Sciatic nerve (tissue), 2 donors: Measurements from ENCODE around the gene ANKRD37. TPM values are rescaled to one million over a fixed set of nuclear protein-coding genes. Genes with fewer than 3 reads are reported as not detected.

Source experiments
- ATAC-seq: fragments of 200-7000 bp; cut with Tn5 transposase; one replicate; pipeline ENCODE4 v1.9.1; 2020; ENCODE audit warnings: mild to moderate bottlenecking, moderate library complexity
- DNase-seq: peaks from one replicate; pipeline ENCODE4 v3.0.0-alpha.2; 2020; ENCODE audit warnings: low spot score
- intact Hi-C: fragments of 100-400 bp; cut with DNase I; formaldehyde crosslinking; loops from one replicate; pipeline ENCODE4 v1.14.2; 2022
- total RNA-seq: library from RNA; stranded (reverse); fragmentation: NEBNext Ultra II Directional; extraction: Animal tissue kit (Norgen Biotek cat#: 25700); gene quantifications from one replicate; pipeline ENCODE4 v1.2.1, GENCODE V29; 2021
- donor health status: DM: no; HTN: no; CAD: no.
- donor health status: DM: no; HTN: no; CAD: no.

The ANKRD37 gene
- total RNA-seq, 1 donor from 2014 or later = 25.1 TPM

DNA sequence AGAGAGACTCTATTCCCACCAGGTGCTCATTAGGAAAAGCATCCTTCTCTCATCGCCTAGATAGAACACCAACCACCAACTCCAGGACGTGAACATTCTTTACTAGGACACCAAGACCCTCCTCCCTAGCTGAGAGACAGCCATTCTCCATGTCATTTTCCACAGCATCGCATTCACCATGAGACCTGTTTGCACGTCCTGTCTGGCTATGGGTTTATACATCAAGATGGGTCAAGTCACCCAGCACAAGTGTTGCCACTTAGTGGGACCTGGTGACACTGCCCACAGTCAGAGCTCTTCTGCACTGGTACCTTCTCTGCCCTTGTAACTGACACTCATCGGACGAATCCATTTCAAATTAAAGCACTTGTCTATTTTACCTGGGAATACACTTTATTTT lies 18.4 kb upstream of the ANKRD37 start:
- no peak for ATAC-seq
- intact Hi-C loops = no loop called here
- no peak for DNase-seq

- intact Hi-C loops = no loop called here
- ATAC-seq = no peak
- no peak for DNase-seq
Measured at GRCh38 chr4:185379326-185380295, 17.0 kb upstream of the ANKRD37 start.

DNA sequence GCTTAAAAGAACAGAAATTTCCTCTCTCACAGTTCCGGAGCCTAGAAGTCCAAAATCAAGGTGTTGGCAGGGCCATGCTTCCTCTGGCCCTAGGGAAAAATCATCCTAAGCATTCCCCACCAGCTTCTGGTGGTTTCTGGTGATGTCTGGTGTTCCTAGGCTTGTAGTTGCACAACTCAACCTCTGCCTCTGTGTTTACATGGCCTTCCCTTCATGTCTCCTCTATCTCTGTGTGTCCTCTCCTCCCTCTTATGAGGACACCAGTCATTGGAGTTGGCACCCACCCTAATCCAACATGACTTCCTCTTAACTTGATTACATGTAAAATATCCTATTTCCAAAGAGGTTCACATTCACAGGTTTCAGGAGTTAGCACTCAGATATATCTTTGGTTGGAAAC lies 16.3 kb upstream of the ANKRD37 start:
- intact Hi-C loops = no loop called here
- ATAC-seq = no peak
- no peak for DNase-seq

DNA sequence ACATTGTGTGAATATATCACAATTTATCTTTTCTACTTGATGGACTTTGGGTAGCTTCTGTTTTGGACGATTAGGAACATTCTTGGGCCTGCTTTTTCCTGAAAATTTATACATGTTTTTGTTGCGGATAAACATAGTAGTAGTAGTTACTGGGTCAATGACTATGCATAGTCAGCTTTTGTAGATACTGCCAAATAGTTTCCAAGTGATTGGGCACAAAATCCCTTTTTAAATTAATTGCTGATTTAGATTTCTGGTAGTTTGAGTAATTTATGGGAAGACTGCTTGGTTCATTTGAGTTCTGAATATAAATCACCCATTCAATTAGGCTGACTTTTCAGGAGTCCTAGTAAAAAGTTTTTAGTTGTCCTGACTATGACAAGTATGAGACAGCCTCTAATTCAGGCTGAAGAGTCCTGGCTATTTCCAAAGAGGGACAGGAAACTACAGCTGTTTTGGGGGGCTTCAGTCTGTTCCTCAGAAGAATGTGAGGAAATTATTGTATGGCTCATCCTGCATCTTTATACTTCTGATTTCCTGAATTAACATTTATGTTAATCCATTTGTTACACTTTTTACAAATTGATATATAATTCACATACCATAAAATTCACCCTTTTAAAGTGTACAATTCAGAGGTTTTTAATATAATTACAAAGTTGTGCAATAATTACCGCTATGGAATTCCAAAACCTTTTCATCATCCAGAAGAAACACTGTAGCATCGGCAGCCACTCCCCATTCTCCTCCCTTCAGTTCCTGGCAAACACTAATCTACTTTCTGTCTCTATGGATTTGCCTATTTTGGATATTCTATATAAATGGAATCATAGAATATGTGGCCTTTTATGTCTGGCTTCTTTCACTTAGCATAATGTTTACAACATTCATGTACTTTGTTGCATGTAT lies 15.1 kb upstream of the ANKRD37 start:
- DNase-seq (no peak), ATAC-seq (no peak)
- intact Hi-C loops = no loop called here

DNA sequence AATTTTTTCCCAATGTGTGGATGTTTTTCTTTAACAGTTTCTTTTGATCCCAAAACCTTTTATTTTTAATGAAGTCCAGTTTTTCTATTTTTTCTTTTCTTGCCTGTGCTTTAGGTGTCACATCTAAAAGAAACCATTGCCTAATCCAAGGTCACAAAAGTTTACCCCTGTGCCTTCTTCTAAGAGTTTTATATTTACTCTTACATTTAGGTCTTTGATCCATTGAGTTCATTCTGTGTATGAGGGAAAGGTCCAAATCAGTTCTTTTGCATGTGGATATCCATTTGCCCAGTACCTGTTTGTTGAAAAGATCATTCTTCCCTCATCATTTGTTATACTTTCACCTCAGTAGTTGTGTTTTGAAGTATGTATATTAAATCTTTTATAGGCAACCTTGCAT lies 13.9 kb upstream of the ANKRD37 start:
- ATAC-seq (no peak), DNase-seq (no peak)
- intact Hi-C loops = no loop called here

DNA sequence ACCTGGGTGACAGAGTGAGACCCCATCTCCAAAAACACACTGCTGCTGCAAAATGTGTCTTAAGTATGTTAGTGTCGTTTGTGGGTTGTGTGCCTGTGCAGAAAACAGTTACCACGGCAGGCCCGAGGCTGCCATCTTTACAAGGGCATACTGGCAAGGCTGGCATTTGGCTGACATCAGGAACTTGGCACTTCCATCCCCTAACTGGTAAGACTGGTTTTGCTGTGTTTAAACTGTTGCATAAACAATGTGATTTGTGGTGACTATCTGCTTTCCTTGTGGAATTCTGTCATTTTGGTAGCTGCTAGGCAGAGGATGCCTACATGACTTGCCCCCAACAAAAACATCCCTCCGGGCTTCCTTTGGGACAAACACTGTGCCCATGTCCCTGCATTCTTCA lies 13.2 kb upstream of the ANKRD37 start:
- intact Hi-C loops = no loop called here
- DNase-seq = no peak
- no peak for ATAC-seq

DNA sequence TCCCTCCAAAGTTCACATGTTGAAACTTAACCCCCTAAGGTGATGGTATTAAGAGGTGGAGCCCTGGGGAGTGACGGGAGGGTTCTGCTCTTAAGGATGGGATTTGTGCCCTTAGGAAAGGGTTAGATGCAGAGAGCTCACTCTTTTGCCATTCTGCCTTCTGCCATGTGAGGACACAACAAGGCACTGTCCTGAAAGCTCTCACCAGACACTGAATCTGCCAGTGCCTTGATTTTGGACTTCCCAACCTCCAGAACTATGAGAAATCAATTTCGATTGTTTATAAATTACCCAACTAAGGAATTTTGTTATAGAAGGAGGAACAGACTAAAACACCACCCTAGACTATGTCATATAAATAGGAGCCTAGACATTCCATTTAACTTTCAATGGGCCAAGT lies 12.6 kb upstream of the ANKRD37 start:
- DNase-seq (no peak), ATAC-seq (no peak)
- intact Hi-C loops = no loop called here

- ATAC-seq (peak; percentile 66), DNase-seq (no peak)
- intact Hi-C loops = no loop called here
Measured at GRCh38 chr4:185384930-185385331, 11.7 kb upstream of the ANKRD37 start.

GRCh38 chr4:185387957-185388356 lies 8.7 kb upstream of the ANKRD37 start:
- DNase-seq (no peak), ATAC-seq (no peak)
- intact Hi-C loops = no loop called here

- intact Hi-C loops = no loop called here
- DNase-seq = no peak
- ATAC-seq = no peak
Measured at GRCh38 chr4:185390941-185391340, 5.7 kb upstream of the ANKRD37 start.

GRCh38 chr4:185392156-185392555 lies 4.5 kb upstream of the ANKRD37 start:
- DNase-seq = no peak
- intact Hi-C loops = no loop called here
- ATAC-seq = no peak

GRCh38 chr4:185394568-185395237 lies 1.9 kb upstream of the ANKRD37 start:
- no peak for ATAC-seq
- intact Hi-C loops = no loop called here
- no peak for DNase-seq

- ATAC-seq = no peak
- DNase-seq = no peak
Measured at GRCh38 chr4:185395238-185395955, 1.2 kb upstream of the ANKRD37 start, which contains the start of gene LRP2BP. TSS of gene LRP2BP (minus strand) at chr4:185395924. CDS start at chr4:185378186, 17,738 bp downstream.

DNA sequence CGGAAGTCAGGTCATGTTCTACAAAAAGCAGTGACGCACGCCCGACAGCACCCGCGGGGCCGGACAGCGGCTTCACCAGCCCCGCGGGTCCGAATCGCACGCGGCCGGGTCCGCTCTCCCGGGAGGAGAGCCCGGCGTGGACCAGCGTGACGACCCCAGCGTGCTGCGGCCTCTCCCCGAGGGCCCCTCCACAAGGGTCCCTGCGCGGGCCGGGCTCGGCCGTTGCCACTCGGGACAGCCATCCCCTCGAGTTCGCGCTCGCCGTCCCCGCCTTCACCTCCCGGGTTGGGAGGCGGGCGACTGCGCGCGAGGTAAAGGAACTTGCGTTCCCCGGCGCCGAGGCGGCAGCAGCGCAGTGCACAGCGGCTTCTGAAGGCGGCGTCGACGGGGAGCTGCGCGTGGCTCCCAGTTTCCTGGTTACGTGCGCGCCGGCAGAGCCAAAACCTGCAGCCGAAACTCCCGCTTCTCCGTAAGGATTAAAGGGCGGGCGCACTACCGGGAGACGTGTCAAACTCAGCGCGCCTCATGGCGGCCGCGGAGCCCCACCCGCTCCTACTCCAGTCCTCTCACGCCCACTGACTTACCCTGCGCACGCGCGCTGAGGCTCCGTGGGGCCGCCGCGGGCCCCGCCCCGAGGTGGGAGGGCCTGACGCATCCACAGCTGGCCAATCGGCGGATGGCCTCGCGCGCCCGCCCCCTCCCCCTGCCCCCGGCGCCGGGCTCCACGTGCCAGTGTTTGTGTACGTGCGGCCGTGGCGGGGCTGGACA lies 501 bp upstream of the ANKRD37 start:
- intact Hi-C loops = no loop called here
- peak; percentile 98 for DNase-seq
- peak; percentile 97 for ATAC-seq

More at GRCh38 chr4:185395238-185395955, 1.2 kb upstream of the ANKRD37 start, which contains the start of gene LRP2BP:
- intact Hi-C loops = no loop called here

DNA sequence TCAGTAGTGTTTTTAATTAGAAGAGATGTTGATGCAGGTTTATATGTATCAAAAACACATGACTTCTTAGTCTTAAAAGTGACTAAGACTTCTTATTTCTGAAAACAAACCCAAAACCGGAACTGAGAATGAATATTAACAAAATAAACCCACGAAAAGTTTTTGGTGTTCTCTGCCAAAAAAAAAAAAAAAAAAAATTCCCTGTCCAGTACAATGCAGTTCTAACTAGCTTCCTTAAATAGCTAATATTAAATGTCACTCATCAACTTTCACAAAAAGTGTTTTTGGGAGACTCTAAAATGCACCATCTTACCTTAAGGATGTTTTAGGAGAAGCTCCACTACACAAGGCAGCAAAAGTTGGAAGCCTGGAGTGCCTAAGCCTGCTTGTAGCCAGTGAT lies 2.0 kb downstream of the ANKRD37 start:
- intact Hi-C loops = no loop called here
- no peak for DNase-seq
- ATAC-seq = no peak

- DNase-seq (no peak), ATAC-seq (no peak)
- intact Hi-C loops = no loop called here
Measured at GRCh38 chr4:185399466-185399865, 2.8 kb downstream of the ANKRD37 start.

GRCh38 chr4:185404031-185404430 lies 7.4 kb downstream of the ANKRD37 start:
- DNase-seq (no peak), ATAC-seq (no peak)
- intact Hi-C loops = no loop called here
